Measurements from ENCODE around the gene PIP5K1B.
"Not testable (repeated sequence)": the region's sequence is repeated elsewhere in the genome, so short reads cannot be mapped to it uniquely, and the experiment has no call there.

PIP5K1B gene

GRCh38 chr9:68966496-68966944 is 261.5 kb downstream of the PIP5K1B start:
- no peak for DNase-seq

- DNase-seq: no peak
Measured at GRCh38 chr9:68967800-68968199, 262.8 kb downstream of the PIP5K1B start.

- no peak for DNase-seq
Measured at GRCh38 chr9:68969538-68969937, 264.5 kb downstream of the PIP5K1B start.

- no peak for DNase-seq
Measured at GRCh38 chr9:68970151-68970550, 265.1 kb downstream of the PIP5K1B start.

GRCh38 chr9:68973619-68974018 is 268.6 kb downstream of the PIP5K1B start:
- no peak for DNase-seq

GRCh38 chr9:68974431-68974830 is 269.4 kb downstream of the PIP5K1B start:
- DNase-seq: no peak

- DNase-seq: no peak
Measured at GRCh38 chr9:68974901-68975300, 269.9 kb downstream of the PIP5K1B start.

- DNase-seq: no peak
Measured at GRCh38 chr9:68975365-68976043, 270.5 kb downstream of the PIP5K1B start.

- DNase-seq: no peak
Measured at GRCh38 chr9:68978066-68978465, 273.0 kb downstream of the PIP5K1B start.

GRCh38 chr9:68978501-68978900 is 273.5 kb downstream of the PIP5K1B start:
- DNase-seq: no peak

- no peak for DNase-seq
Measured at GRCh38 chr9:68979538-68980314, 274.7 kb downstream of the PIP5K1B start.

GRCh38 chr9:68980341-68980914 is 275.4 kb downstream of the PIP5K1B start:
- DNase-seq: no peak

GRCh38 chr9:68981789-68982188 is 276.7 kb downstream of the PIP5K1B start:
- DNase-seq: no peak

- no peak for DNase-seq
Measured at GRCh38 chr9:68983008-68983411, 278.0 kb downstream of the PIP5K1B start.

GRCh38 chr9:68983522-68984424 is 278.7 kb downstream of the PIP5K1B start:
- no peak for DNase-seq

- not testable (repeated sequence) for DNase-seq
Measured at GRCh38 chr9:68986949-68987348, 281.9 kb downstream of the PIP5K1B start.

GRCh38 chr9:68991457-68991856 is 286.4 kb downstream of the PIP5K1B start:
- DNase-seq: no peak

GRCh38 chr9:68995776-68996175 is 290.7 kb downstream of the PIP5K1B start:
- no peak for DNase-seq

GRCh38 chr9:68996462-68996861 is 291.4 kb downstream of the PIP5K1B start:
- DNase-seq: no peak

GRCh38 chr9:68997666-68998065 is 292.6 kb downstream of the PIP5K1B start:
- no peak for DNase-seq

- DNase-seq: no peak
Measured at GRCh38 chr9:68998385-68998784, 293.3 kb downstream of the PIP5K1B start.

GRCh38 chr9:68998812-68999211 is 293.8 kb downstream of the PIP5K1B start:
- DNase-seq: no peak

All from KG1 (cell line).